NCI-H146 (cell line): ENCODE measurements around the gene PLA2G2A.
"Not testable (repeated sequence)": the region's sequence is repeated elsewhere in the genome, so short reads cannot be mapped to it uniquely, and the experiment has no call there.

Source experiments
- DNase-seq: peaks from one replicate; lab custom pipeline; 2025; lab: John Stamatoyannopoulos, UW

The PLA2G2A gene, protein sequence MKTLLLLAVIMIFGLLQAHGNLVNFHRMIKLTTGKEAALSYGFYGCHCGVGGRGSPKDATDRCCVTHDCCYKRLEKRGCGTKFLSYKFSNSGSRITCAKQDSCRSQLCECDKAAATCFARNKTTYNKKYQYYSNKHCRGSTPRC

DNA sequence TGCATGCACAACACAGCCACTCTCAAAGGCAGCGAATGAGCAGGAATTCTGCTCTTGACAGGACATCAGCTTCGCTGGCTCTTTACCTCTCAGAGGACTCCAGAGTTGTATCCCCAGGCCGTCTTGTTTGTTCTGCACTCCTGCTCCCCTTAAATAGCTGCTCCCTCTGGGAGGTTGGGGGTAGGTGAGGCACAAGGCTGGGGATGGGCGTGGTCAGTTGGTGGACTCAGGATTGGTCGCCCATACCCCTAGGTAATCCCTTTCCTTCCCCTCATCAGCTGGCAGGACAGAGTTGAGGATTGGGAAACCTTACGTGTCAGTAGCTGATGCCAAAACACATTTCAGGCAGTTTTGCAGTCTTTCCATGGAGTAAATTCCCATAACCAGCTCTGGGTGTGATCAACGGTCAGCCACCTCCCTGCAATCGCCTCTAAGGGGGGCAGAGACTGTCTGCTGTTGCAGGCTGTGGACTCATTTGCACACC lies at the start of gene PLA2G2A:
Gene PLA2G2A (minus strand): TSS at position 125 of the 484 bp plus-strand sequence. CDS start 845 bp downstream, outside the sequence.
- no peak for DNase-seq

DNA sequence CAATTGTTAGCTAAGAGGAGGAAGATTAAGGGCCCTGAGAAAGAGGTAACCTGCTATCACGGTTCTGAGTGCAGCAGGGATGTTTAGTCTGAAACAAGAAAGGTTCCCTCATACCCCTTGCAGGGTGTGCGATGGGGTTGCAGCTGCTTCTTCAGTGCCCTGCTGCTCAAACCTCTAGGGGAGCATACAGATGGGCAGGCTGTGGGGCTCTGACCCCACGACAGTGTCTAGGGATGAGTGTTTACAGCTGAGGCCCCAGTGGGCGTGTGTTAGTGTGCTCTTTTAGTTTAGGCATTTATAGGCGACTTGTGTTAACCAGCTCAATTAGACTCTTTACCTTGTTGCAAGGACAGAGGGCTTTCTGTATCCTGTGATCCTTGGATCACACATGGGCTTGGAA lies 49.3 kb upstream of the PLA2G2A start:
- DNase-seq, result no peak

DNA sequence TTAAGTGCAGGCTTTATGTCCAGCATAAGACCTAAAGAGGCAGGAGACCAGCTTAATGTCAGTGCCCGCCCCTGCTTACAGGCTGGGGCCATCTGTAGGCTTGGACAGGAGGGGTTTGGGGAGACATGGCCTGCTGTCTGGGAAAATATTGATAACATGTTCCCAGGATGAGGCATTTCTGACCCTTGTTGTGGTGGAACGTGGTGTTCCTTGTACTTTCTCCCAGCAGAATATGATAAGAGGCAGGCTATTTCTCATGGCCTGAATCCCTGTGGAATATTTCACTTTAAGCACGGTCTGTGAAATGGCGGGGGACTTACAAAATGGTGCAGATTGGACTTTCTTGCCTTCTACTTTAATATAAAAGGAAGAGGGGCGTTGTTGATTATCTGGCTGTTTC lies 48.7 kb upstream of the PLA2G2A start:
- DNase-seq, result no peak

DNA sequence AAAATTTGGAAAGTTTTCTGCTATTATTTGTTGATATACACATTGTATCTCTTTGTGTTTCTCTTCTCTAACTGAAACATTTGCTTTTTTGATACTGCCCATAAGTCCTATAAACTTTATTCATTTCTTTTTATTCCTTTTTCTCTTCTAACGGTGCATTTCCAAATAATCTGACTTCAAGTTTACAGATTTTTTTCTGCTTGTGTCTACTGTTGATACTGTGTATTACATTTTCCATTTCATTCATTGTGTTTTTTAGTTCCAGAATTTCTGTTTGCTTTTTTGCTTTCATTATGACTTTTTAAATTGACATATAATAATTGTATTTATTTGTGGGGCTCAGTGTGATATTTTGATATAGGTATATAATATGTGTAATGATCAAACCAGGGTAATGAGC lies 38.3 kb upstream of the PLA2G2A start:
- no peak for DNase-seq

DNA sequence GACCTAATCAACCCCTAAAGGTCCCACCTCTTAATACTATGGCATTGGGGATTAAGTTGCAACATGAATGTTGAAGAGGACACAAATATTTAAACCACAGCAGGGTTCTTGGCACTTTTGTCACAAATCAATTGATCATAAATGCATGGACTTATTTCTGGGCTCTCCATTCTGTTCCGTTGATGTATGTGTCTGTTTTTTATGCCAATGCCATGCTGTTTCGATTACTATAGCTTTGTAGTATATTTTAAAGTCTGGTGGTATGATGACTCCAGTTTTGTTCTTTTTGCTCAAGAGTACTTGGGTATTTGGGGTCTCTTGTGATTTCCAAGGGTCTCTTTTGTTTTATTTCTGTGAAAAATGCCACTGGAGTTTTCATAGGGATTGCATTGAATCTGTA lies 34.7 kb upstream of the PLA2G2A start:
- no peak for DNase-seq

DNA sequence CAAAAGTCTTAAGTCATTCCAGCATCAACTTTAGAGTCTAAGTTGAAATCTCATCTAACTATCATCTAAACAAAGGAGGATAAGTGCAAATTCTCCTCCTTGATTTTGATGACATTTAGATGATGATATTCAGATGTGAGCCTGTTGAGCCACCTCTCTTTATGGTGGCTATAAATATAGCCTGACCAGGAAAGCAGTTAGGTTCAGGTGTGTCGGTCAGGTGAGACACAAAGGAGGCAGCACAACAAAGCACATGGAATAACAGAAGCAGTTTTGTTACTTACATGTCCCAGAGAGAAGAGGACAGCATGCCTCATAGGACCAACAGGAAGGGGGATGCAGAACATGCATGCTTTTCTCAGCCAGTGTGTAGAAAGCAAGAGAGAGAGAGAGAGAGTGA lies 30.6 kb upstream of the PLA2G2A start:
- no peak for DNase-seq

DNA sequence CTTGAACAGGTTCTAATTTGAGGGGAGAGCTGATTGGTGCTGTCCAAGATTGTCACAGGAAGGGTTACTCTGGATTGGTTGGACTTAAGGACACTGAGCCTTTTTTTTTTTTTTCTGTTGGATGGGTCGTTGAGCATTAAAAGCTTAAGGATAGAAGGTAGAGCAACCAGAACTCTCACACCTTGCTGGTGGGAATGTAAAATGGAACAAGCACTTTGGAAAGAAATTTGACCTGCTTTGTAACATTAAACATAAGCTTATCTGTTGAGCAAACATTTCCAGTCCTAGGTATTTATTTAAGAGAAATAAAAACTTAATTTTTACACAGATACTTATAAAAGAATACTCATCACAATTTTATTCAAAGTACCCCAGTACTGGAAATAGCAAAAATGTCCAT lies 29.8 kb upstream of the PLA2G2A start:
- no peak for DNase-seq

DNA sequence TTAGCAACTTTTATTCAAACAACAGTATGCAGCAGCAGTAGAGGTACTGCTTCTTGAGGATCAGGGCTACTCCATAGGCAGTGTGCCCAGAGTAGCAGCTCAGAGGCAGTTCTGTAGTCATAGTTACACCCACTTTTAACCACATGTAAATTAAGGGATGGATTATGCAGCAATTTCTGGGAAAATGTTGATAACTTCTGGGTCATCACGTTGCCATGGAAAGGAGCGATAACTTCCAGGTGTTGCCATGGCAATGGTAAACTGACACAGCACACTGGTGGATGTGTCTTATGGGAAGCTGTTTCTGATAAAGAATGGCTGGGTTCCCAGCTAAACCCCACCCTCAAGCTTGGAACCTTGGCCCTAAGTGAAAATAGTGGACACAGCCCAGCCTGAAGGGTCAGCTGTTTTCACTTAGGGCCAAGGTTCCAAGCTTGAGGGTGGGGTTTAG lies 29.0 kb upstream of the PLA2G2A start:
- no peak for DNase-seq

DNA sequence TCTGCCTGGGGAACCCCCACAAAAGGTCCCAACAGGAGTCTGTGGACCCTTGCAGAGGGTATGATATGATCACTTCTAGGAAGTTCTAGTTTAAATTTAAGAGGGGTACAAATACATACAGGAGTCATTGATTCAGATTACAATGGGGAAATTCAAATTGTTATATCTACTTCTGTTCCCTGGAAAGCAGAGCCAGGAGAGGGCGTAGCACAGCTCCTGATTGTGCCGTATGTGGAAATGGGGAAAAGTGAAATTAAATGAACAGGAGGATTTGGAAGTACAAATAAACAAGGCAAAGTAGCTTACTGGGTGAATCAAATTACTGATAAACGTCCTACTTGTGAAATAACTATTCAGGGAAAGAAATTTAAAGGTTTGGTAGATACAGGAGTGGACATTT lies 19.4 kb upstream of the PLA2G2A start:
- not testable (repeated sequence) for DNase-seq

DNA sequence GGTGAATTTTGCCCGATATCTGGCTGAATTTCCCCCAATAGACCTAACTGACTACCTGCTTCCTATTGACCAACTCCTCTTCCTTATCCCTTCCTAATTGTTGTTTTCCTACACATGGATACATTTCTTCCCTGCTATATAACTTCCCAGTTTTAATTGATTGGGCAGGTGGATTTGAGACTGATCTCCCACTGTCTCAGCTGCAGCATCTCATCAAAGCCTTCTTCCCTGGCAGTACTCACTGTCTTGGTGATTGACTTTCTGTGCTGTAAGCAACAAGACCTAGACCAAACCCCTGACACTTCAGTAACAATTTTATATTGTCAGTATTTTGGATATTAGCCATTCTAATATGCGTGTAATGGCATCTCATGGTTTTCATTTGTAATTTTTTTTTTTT lies 11.3 kb upstream of the PLA2G2A start:
- no peak for DNase-seq

DNA sequence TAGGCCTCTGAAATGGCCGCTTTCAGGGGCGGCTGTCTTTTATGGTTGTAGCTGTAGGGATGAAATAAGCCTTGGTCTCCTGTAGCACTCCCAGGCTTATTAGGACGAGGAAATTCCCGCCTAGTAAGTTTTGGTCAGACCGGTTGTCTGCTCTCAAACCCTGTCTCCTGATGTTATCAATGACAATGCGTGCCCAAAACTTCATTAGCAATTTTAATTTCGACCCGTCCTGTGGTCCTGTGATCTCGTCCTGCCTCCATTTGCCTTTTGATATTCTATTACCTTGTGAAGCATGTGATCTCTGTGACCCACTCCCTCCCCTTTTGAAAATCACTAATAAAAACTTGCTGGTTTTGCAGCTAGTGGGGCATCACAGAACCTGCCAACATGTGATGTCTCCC lies 10.8 kb upstream of the PLA2G2A start:
- not testable (repeated sequence) for DNase-seq

DNA sequence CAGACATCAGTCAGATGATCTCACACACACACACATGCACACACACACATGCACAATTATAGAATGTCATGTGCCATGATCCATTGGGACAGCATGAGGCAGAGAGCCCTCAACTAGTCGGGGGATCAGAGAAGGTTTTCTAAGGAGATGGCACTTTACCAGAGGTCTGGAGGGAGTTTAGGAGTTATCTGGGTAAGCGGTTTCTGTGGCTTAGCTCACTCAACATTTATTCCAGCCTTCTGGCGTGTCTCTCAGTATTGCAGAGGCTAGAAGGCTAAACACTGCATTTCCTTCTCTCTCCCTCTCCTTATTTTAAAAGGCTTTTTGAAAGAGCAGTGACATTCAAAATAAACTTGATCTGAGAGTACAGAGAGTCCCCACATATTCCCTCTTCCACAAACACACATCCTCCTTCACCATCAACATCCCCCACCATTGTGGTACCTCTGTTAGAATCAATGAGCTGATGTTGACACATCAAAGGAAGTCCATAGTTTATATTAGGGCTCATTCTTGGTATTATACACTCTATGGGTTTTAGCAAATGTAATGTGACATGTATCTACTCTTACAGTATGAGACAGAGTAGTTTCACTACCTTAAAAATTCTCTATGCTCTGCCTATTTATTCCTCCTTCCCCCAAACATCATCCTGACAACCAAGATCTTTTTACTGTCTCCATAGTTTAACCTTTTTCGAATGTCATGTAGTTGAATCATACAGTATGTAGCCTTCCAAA lies 9.0 kb upstream of the PLA2G2A start:
- no peak for DNase-seq

DNA sequence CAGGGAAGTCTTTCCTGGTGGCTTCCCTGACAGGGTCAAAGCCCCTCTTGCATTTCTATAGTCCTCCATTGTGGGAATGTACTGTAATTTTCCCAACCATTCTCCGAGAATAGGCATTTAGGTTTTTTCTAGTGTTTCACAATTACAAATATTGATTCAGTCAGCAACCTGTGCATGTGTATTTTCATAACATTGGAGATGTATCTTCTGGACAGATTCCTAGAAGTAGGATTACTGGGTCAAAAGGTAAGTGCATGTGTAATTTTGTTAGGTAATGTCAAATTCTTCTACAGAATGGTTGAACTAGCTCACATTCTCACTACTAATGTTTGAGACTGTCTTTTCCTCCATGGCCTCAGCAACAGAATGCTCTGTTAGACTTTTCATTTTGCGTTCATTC lies 8.3 kb upstream of the PLA2G2A start:
- DNase-seq, result no peak

DNA sequence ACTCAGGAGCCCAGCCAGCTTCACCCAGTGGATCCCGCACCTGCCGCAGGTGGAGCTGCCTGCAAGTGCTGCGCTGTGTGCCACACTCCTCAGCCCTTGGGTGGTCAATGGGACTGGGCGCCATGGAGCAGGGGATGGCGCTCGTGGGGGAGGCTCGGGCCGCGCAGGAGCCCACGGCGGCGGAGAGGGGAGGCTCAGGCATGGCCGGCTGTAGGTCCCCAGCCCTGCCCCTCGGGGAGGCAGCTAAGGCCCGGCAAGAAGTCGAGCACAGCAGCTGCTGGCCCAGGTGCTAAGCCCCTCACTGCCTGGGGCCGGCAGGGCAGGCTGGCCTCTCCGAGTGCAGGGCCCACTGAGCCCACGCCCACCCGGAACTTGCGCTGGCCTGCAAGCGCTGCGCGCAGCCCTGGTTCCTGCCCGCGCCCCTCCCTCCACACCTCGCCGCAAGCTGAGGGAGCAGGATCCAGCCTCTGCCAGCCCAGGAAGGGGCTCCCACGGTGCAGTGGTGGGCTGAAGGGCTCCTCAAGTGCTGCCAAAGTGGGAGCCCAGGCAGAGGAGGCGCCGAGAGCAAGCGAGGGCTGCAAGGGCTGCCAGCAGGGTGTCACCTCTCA lies 5.1 kb upstream of the PLA2G2A start:
- not testable (repeated sequence) for DNase-seq

DNA sequence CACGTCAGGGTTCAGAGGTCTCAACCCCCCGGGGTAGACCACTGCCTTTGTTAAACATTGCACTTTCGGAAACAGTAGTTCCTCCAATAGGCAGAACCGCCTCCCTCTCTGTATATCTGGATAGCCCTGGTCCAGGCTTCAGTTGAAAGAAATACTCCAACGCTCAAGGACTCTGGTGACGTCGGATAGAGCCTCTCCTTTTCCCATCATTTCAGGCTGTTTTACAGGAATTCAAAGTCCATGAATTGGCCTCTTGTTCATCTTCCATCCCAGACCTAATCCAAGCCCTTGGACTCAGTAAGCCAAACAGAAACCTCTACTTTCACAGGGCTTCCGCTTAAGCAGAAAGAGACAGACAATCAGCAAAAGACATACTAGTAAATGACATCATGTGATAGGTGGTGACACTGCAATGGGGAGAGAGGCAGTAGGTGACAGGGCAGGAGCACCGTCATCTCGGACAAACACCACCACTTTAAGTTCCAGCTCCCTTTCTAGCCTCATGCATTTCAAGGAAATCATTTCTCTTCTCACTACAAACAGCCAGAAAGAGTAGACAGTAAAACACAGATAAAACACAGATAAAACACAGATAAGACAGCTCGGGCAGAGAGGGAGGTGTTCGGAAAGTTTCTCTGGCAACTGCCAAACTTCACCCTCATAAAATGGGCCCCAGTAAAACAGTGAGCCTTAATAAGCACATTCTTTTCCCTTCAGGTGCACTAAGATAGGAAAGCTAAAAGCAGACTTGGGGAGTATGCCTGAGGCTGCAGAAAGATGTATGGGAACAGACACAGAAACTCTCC lies 2.3 kb upstream of the PLA2G2A start:
- no peak for DNase-seq

DNA sequence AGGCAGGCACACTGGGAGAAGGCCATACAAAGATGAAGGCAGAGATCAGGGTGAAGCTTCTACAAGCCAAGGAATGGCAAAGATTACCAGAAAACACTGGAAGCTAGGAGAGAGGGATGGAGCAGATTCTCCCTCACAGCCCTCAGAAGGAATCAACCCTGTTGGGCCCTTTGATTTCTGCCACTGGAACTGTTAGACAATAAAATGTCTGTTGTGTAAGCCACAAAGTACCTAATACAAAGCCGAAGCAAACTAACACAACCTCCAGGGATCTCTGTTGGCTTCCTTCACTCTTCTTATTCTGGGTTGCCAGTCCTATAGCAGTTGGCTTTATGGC lies 1.7 kb upstream of the PLA2G2A start:
- no peak for DNase-seq

DNA sequence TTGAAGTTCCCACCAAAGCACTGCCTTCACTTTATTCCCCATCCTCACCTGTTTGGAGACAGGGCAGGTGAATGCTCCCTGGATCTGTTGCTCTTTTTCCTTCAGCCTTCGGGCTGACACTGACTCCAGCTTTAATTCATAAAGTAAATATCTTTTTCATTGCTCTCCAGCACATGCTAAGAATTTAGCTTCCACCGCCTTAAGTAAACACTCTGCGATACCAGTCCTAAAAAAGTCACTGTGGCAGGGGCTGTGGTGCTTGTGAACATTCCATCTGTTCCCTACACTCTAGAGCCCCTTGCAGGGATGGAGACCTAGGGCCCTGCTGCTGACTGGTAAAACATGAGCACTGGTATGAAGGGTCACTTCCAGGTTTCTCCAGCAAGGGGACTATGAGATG lies 896 bp upstream of the PLA2G2A start:
- no peak for DNase-seq

DNA sequence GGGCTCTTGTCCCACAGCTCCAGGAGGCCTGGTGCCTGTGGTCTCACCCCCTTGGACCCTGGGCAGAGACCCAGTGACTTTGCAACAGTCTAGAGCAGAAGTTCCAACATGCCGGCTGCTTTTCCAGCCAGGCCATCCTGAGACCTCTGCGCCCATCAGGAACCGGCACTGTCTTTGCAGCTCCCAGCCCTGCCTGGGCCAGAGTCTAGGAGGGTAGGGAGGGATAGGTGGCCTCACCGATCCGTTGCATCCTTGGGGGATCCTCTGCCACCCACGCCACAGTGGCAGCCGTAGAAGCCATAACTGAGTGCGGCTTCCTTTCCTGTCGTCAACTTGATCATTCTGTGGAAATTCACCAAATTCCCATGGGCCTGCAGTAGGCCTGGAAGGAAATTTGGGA lies 1.3 kb downstream of the PLA2G2A start:
- DNase-seq, result no peak

DNA sequence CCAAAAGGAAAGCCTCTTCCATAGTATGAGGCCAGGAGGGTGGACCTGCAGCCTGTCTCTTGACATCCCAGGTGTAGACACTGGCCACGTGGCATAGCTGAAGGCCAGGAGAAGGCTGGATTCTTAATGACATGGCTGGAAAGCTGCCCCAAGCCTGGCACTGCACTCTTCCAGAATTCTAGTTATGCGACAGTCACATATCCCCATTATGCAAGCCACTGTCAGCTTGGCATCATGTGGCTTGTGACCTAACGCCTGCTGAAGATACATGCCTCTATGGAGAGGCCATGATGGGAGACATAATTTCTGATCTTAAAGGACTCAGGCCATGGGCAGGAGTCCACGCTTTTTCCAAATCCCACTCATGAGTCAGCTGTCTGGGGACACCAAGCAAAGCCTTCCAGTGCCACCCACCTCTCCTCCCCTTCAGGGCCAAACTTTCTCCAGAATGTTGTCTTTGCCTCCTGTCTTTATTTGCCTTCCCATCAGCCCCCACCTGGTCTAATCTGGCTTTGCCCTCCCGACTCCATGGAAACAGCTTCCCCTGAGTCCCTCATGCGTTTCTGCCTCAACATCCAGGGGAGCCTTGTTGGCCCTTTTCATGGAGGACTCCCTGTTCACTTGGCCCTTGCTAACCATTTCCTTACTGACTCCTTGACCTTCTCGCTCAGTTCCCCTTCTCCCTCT lies 3.0 kb downstream of the PLA2G2A start:
- no peak for DNase-seq

DNA sequence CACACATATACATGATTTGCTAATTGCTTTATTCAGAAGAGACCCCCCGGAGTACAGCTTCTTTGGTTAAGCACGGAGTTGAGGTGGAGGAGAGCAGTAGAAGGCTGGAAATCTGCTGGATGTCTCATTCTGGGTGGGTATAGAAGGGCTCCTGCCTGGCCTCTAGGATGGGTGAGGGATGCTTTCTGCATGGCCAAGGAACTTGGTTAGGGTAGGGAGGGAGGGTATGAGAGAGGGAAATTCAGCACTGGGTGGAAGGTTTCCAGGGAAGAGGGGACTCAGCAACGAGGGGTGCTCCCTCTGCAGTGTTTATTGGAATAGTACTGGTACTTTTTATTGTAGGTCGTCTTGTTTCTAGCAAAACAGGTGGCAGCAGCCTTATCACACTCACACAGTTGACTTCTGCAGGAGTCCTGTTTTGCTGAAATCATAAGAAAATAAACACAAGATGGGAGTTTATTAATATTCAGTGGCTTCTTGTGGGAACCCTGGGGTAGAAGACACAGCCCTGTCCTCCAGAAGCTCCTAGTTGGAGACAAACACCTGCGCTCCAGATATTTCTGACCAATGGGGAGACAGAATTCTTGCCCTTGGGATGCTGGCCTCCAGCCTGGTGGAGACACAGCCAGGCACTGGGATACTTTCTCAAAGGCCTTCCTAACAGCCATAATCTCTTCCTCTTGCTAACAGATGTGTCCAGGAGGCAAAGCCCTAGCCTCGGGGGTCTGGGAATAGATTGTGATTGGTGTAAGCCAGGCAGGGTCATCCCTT lies 3.8 kb downstream of the PLA2G2A start:
- DNase-seq, result no peak

DNA sequence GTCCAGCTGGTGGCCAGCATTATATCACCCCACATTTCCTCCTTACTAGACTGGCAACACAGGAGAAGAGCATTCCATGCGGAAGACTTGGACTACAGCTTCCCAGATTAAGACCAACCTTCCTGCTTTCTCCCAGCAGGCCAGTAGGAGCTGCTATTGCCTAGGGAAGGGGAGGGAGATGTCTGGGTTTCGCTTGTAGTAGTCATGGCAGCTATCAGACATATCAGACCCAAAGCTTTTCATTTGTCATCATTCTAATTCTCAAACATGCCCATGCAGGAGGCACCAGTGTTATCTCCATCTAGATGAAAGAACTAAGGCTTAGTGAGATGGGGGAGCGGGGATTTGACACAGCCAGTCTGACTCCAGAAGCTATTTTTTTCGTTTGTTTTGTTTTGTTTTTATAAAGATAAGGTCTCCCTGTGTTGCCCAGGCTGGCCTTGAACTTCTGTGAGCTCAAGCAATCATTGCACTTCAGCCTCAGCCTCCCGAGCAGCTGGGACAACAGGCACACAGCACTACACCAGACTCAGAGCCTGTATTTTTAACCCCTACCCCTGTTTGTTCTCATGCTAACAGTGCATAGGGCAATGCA lies 4.5 kb downstream of the PLA2G2A start:
- peak; percentile 5 for DNase-seq
